Lower leg skin (tissue), 3 donors: Measurements from ENCODE around the gene PCGF2.

Source experiments
- CTCF ChIP-seq, 3 donors: fragments of 450-650 bp; IDR thresholded peaks; one replicate each; pipeline ENCODE4 v1.5.1; 2016; ENCODE audit warnings: antibody characterized with exemption in 3 of 3, mild to moderate bottlenecking in 3 of 3, moderate library complexity in 2 of 3
- POLR2A ChIP-seq, 2 donors: fragments of 450-650 bp; IDR thresholded peaks; one replicate each; pipeline ENCODE4 v1.6.1; 2016 to 2017; ENCODE audit warnings: antibody characterized with exemption in 2 of 2, mild to moderate bottlenecking in 1 of 2, moderate library complexity in 1 of 2

- TF ChIP-seq POLR2A (IDR thresholded peaks at IDR 0.05), result no peak
- no peak for TF ChIP-seq CTCF (IDR thresholded peaks at IDR 0.05)
These were observed 26.3 kb downstream of the PCGF2 start for GRCh38 chr17:38721802-38722201.
